Stimulated activated naive CD4-positive, alpha-beta T cell treated with Interleukin-2 at 50 U/mL for 16 hours (primary cell): ENCODE measurements around the gene CUTA.
"Not testable (repeated sequence)": the region's sequence is repeated elsewhere in the genome, so short reads cannot be mapped to it uniquely, and the experiment has no call there.

Source experiments
- DNase-seq: peaks from one replicate; lab custom pipeline; 2025; lab: John Stamatoyannopoulos, UW

Gene CUTA

DNA sequence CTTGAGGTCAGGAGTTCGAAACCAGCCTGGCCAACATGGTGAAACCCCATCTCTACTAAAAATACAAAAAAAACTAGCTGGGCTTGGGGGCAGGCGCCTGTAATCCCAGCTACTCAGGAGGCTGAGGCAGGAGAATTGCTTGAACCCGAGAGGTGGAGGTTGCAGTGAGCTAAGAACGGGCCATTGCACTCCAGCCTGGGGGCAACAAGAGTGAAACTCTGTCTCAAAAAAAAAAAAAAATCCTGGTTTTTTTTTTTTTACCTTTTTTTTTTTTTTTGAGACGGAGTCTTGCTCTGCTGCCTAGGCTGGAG lies 50.2 kb downstream of the CUTA start:
- DNase-seq = not testable (repeated sequence)

DNA sequence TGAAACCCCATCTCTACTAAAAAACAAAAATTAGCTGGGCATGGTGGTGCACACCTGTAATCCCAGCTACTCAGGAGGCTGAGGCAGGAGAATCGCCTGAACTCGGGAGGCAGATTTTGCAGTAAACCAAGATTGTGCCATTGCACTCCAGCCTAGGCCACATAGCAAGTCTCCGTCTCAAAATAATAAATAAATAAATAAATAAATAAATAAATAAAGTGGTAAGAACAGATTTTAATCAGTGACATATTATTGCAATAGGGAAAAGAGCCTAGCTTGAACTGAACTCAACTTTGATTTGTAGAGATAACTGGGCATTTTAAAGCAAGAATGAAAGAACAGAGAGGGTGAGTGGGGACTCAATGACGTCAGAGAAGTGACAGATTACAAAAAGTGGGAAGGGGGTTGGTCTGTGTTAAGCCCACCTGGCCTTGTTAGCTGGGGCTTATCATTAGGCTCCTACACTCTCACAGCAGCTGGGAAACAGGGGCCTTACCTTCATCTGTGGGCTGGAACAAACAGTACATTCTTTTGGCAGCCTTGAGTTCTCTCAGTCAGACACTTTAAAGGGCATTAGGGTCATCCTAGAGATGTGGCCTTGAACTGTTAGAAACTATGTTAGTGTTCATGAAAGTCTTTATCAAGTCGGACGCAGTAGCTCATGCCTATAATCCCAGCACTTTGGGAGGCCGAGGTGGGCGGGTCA lies 50.7 kb downstream of the CUTA start:
- DNase-seq = no peak
